Upper lobe of right lung (tissue), 1 donor: ENCODE measurements around the gene TIMM44. TPM values are rescaled to one million over a fixed set of nuclear protein-coding genes. Genes with fewer than 3 reads are reported as not detected.
A peak's percentile ranks its signal among the peaks of the same experiment; 100 is the strongest.

Experiments used
- ATAC-seq: fragments of 200-7000 bp; cut with Tn5 transposase; one replicate; pipeline ENCODE4 v1.9.1; 2020; ENCODE audit warnings: mild to moderate bottlenecking, moderate library complexity
- DNase-seq: peaks from one replicate; pipeline ENCODE4 v3.0.0-alpha.2; 2020
- H3K27ac ChIP-seq: fragments of 200-600 bp; one replicate; pipeline ENCODE4 v1.8.0; 2022
- H3K27me3 ChIP-seq: fragments of 200-600 bp; one replicate; pipeline ENCODE4 v1.8.0; 2022; ENCODE audit warnings: mild to moderate bottlenecking
- H3K36me3 ChIP-seq: fragments of 200-600 bp; one replicate; pipeline ENCODE4 v1.8.0; 2022
- H3K4me1 ChIP-seq: fragments of 200-600 bp; one replicate; pipeline ENCODE4 v1.8.0; 2022
- H3K4me3 ChIP-seq: fragments of 200-600 bp; one replicate; pipeline ENCODE4 v1.8.0; 2022; ENCODE audit warnings: mild to moderate bottlenecking
- H3K9me3 ChIP-seq: fragments of 200-600 bp; one replicate; pipeline ENCODE4 v1.8.0; 2022
- intact Hi-C: fragments of 100-400 bp; cut with DNase I; formaldehyde crosslinking; loops from one replicate; pipeline ENCODE4 v1.11.0; 2022
- total RNA-seq: library from RNA; stranded (reverse); fragmentation: NEBNext Ultra II Directional; extraction: Animal tissue kit (Norgen Biotek cat#: 25700); gene quantifications from one replicate; pipeline ENCODE4 v1.2.1, GENCODE V29; 2021
- TF ChIP-seq, protein P1 (sequence below): fragments of 200-600 bp; IDR thresholded peaks from one replicate; pipeline ENCODE4 v1.8.0; 2022; ENCODE audit warnings: antibody characterized with exemption
- donor health status: DM: no; HTN: yes; CAD: no; lungs with severe emphysema.

The TIMM44 gene
- total RNA-seq, 1 donor from 2014 or later = 49.8 TPM

DNA sequence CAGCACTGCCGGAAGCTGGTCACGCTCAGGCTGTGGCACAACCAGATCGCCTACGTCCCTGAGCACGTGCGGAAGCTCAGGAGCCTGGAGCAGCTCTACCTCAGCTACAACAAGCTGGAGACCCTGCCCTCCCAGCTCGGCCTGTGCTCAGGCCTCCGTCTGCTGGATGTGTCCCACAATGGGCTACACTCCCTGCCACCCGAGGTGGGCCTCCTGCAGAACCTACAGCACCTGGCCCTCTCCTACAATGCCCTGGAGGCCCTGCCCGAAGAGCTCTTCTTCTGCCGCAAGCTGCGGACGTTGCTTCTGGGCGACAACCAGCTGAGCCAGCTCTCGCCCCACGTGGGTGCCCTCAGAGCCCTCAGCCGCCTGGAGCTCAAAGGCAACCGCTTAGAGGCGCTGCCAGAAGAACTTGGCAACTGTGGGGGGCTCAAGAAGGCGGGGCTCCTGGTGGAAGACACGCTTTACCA is 43.0 kb downstream of the TIMM44 start:
- DNase-seq (no peak), ATAC-seq (no peak)

DNA sequence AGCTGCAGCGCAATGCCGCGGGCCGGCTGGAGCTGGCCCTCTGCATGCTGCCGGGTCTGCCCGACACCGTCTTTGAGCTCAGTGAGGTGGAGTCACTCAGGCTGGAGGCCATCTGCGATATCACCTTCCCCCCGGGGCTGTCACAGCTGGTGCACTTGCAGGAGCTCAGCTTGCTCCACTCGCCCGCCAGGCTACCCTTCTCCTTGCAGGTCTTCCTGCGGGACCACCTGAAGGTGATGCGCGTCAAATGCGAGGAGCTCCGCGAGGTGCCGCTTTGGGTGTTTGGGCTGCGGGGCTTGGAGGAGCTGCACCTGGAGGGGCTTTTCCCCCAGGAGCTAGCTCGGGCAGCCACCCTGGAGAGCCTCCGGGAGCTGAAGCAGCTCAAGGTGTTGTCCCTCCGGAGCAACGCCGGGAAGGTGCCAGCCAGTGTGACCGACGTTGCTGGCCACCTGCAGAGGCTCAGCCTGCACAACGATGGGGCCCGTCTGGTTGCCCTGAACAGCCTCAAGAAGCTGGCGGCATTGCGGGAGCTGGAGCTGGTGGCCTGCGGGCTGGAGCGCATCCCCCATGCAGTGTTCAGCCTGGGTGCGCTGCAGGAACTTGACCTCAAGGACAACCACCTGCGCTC is 43.6 kb downstream of the TIMM44 start:
- TF ChIP-seq, protein P1, sequence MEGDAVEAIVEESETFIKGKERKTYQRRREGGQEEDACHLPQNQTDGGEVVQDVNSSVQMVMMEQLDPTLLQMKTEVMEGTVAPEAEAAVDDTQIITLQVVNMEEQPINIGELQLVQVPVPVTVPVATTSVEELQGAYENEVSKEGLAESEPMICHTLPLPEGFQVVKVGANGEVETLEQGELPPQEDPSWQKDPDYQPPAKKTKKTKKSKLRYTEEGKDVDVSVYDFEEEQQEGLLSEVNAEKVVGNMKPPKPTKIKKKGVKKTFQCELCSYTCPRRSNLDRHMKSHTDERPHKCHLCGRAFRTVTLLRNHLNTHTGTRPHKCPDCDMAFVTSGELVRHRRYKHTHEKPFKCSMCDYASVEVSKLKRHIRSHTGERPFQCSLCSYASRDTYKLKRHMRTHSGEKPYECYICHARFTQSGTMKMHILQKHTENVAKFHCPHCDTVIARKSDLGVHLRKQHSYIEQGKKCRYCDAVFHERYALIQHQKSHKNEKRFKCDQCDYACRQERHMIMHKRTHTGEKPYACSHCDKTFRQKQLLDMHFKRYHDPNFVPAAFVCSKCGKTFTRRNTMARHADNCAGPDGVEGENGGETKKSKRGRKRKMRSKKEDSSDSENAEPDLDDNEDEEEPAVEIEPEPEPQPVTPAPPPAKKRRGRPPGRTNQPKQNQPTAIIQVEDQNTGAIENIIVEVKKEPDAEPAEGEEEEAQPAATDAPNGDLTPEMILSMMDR = no peak
- no peaks in the 10 kb centered on the region for H3K36me3 ChIP-seq
- intact Hi-C loops = no loop called here
- DNase-seq (no peak), ATAC-seq (no peak)
- no peak overlapping the region for H3K27ac ChIP-seq
- peaks cover 13% of the 10 kb centered on the region for H3K4me1 ChIP-seq
- H3K4me3 ChIP-seq = no peak overlapping the region
- no peaks in the 10 kb centered on the region for H3K27me3 ChIP-seq
- no peaks in the 10 kb centered on the region for H3K9me3 ChIP-seq

More for the DNA sequence above, 43.0 kb downstream of the TIMM44 start:
- Histone ChIP-seq H3K4me3 (no peak overlapping the region), H3K36me3 (no peaks in the 10 kb centered on the region), H3K9me3 (no peaks in the 10 kb centered on the region), H3K27me3 (no peaks in the 10 kb centered on the region), H3K27ac (no peak overlapping the region), H3K4me1 (peaks cover 18% of the 10 kb centered on the region)
- intact Hi-C loops = no loop called here
- TF ChIP-seq, protein P1 = no peak

DNA sequence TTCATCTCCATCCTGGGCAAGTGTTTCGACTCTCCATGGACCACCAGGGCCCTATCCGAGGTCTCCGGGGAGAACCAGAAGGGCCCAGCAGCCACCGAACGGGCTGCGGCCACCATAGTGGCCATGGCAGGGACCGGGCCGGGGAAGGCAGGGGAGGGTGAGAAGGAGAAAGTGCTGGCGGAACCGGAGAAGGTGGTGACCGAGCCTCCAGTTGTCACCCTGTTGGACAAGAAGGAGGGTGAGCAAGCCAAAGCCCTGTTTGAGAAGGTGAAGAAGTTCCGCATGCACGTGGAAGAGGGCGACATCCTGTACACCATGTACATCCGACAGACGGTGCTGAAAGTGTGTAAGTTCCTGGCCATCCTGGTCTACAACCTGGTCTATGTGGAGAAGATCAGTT is 44.5 kb downstream of the TIMM44 start:
- H3K4me3 ChIP-seq = no peak overlapping the region
- peaks cover 8% of the 10 kb centered on the region for H3K4me1 ChIP-seq
- DNase-seq (no peak), ATAC-seq (no peak)
- H3K36me3 ChIP-seq = no peaks in the 10 kb centered on the region
- H3K27me3 ChIP-seq = no peaks in the 10 kb centered on the region
- H3K27ac ChIP-seq = no peak overlapping the region
- H3K9me3 ChIP-seq = no peaks in the 10 kb centered on the region
- TF ChIP-seq, protein P1 = no peak
- intact Hi-C loops = no loop called here

DNA sequence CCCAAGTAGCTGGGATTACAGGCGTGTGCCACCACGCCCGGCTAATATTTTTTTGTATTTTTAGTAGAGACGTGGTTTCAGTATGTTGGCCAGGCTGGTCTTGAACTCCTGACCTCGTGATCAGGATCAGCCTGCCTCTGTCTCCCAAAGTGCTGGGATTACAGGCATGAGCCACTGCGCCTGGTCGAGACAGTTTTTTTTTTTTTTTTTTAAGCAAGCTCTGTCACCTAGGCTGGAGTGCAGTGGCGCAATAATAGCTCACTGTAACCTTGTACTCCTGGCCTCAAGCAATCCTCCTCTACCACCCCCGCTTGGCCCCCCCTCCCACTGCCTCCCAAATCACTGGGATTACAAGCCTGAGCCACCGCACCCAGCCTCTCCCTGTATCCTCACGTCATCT is 46.2 kb downstream of the TIMM44 start:
- H3K4me1 ChIP-seq = peaks cover under 1% of the 10 kb centered on the region
- H3K9me3 ChIP-seq = no peaks in the 10 kb centered on the region
- TF ChIP-seq, protein P1 = no peak
- DNase-seq (no peak), ATAC-seq (peak; percentile 51)
- H3K27ac ChIP-seq = no peak overlapping the region
- intact Hi-C loops = no loop called here
- H3K27me3 ChIP-seq = no peaks in the 10 kb centered on the region
- no peak overlapping the region for H3K4me3 ChIP-seq
- no peaks in the 10 kb centered on the region for H3K36me3 ChIP-seq

DNA sequence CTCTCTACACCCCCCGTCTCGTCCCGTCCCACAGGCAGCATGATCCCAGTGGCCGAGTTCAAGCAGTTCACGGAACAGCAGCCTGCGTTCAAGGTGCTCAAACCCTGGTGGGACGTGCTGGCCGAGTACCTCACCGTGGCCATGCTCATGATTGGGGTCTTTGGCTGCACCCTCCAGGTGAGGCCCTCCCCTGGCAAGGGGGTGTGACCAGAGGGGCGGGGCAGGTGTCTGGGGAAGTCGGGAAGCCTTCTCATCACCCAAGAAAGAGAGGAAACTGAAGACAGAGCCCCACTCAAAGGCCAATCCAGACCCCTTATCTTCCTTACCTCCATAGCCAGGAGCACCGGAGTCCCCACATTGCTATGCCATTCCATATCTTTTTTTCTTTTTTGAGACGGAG is 47.9 kb downstream of the TIMM44 start:
- intact Hi-C loops = no loop called here
- Histone ChIP-seq H3K9me3 (no peaks in the 10 kb centered on the region), H3K27ac (no peak overlapping the region), H3K4me3 (no peak overlapping the region), H3K36me3 (no peaks in the 10 kb centered on the region), H3K4me1 (no peaks in the 10 kb centered on the region), H3K27me3 (no peaks in the 10 kb centered on the region)
- no peak for DNase-seq
- ATAC-seq = no peak
- TF ChIP-seq, protein P1 = no peak
